Neuronal stem cell (in vitro differentiated cells): ENCODE measurements around the gene ARHGEF4.

Experiments
- DNase-seq: peaks from one replicate; pipeline ENCODE4 v3.0.0-alpha.2; 2013; ENCODE audit warnings: low spot score
- H2AFZ ChIP-seq: one replicate; pipeline ENCODE4 v1.6.1; 2013; ENCODE audit warnings: mild to moderate bottlenecking, low read length, inconsistent platforms
- H2AK5ac ChIP-seq: 2 replicates; pipeline ENCODE4 v1.6.1; 2013; ENCODE audit warnings: low read depth, mild to moderate bottlenecking, inconsistent platforms, low read length, moderate library complexity, mixed read lengths
- H2BK120ac ChIP-seq: 2 replicates; pipeline ENCODE4 v1.6.1; 2013; ENCODE audit warnings: low read depth, mild to moderate bottlenecking, inconsistent platforms, low read length, moderate library complexity, mixed read lengths
- H2BK12ac ChIP-seq: one replicate; pipeline ENCODE4 v1.6.1; 2013; ENCODE audit warnings: low read length, inconsistent platforms
- H2BK15ac ChIP-seq: 2 replicates; pipeline ENCODE4 v1.6.1; 2013; ENCODE audit warnings: mild to moderate bottlenecking, low read length, inconsistent platforms, mixed read lengths
- H2BK5ac ChIP-seq: one replicate; pipeline ENCODE4 v1.6.1; 2013; ENCODE audit warnings: inconsistent platforms, mild to moderate bottlenecking, low read length, moderate library complexity
- H3K14ac ChIP-seq: one replicate; pipeline ENCODE4 v1.6.1; 2013; ENCODE audit warnings: low read length, inconsistent platforms
- H3K18ac ChIP-seq: 2 replicates; pipeline ENCODE4 v1.6.1; 2013; ENCODE audit warnings: low read length, inconsistent platforms
- H3K23ac ChIP-seq: 2 replicates; pipeline ENCODE4 v1.6.1; 2013; ENCODE audit warnings: low read depth, mild to moderate bottlenecking, mixed read lengths, low read length, inconsistent platforms; ENCODE audit not compliant: poor library complexity
- H3K27ac ChIP-seq: replicated peaks from 3 replicates; pipeline ENCODE4 v1.5.1; 2013; ENCODE audit warnings: low read length, inconsistent platforms
- H3K27me3 ChIP-seq, 3 experiments: 2 replicates each; pipeline ENCODE4 v1.6.1; 2013; ENCODE audit warnings: low read length in 3 of 3, mild to moderate bottlenecking in 2 of 3, inconsistent platforms in 1 of 3, low read depth in 1 of 3, mixed read lengths in 1 of 3, moderate library complexity in 1 of 3; ENCODE audit not compliant: control insufficient read depth in 3 of 3, insufficient read depth in 3 of 3
- H3K36me3 ChIP-seq, 2 donors: replicated peaks in 1 of 2; 2 replicates each; pipeline ENCODE4 v1.6.1; 2013; ENCODE audit warnings: low read length in 2 of 2; ENCODE audit not compliant: control insufficient read depth in 2 of 2, insufficient read depth in 2 of 2
- H3K4ac ChIP-seq: 2 replicates; pipeline ENCODE4 v1.6.1; 2013; ENCODE audit warnings: inconsistent platforms, mild to moderate bottlenecking, low read length, moderate library complexity
- H3K4me1 ChIP-seq, 2 donors: 1 replicate in 1 of 2; 2 replicates in 1 of 2; pipeline ENCODE4 v1.6.1; 2013; ENCODE audit warnings: low read length in 2 of 2, low read depth in 1 of 2; ENCODE audit not compliant: control insufficient read depth in 2 of 2, insufficient read depth in 1 of 2
- H3K4me2 ChIP-seq: one replicate; pipeline ENCODE4 v1.6.1; 2013; ENCODE audit warnings: mild to moderate bottlenecking, low read length, inconsistent platforms; ENCODE audit not compliant: insufficient read depth, poor library complexity, severe bottlenecking
- H3K4me3 ChIP-seq, 2 donors: 2 replicates each; pipeline ENCODE4 v1.5.1; 2013; ENCODE audit warnings: low read length in 2 of 2, mild to moderate bottlenecking in 2 of 2, inconsistent platforms in 1 of 2, moderate library complexity in 1 of 2
- H3K79me1 ChIP-seq: one replicate; pipeline ENCODE4 v1.6.1; 2013; ENCODE audit warnings: low read depth, mild to moderate bottlenecking, inconsistent platforms, low read length, moderate library complexity
- H3K9ac ChIP-seq: one replicate; pipeline ENCODE4 v1.6.1; 2013; ENCODE audit warnings: mild to moderate bottlenecking, low read depth, low read length, inconsistent platforms; ENCODE audit not compliant: poor library complexity
- H3K9me3 ChIP-seq, 2 donors: replicated peaks in 1 of 2; 2 replicates each; pipeline versions ENCODE3 to v1.6.1; 2013; ENCODE audit warnings: low read length in 2 of 2, mild to moderate bottlenecking in 2 of 2, inconsistent platforms in 1 of 2, low read depth in 1 of 2, mixed read lengths in 1 of 2, moderate library complexity in 1 of 2; ENCODE audit not compliant: control insufficient read depth in 2 of 2, insufficient read depth in 1 of 2
- H4K8ac ChIP-seq: one replicate; pipeline ENCODE4 v1.6.1; 2013; ENCODE audit warnings: low read depth, mild to moderate bottlenecking, inconsistent platforms, low read length, moderate library complexity
- H4K91ac ChIP-seq: one replicate; pipeline ENCODE4 v1.6.1; 2013; ENCODE audit warnings: low read length, low read depth, mild to moderate bottlenecking, inconsistent platforms; ENCODE audit not compliant: poor library complexity
- WGBS, 2 donors: extraction: QIAGEN DNeasy Blood & Tissue Kit; methylation state at CpG; one replicate each; pipeline ENCODE4 v1.1.7; 2013; ENCODE audit warnings: missing lambda C conversion rate in 2 of 2, mixed read lengths in 1 of 2; ENCODE audit not compliant: insufficient read length in 2 of 2, insufficient replicate concordance in 1 of 2; ENCODE audit errors: extremely low coverage in 2 of 2; 5-methylcytosine and 5-hydroxymethylcytosine counted together

The ARHGEF4 gene

GRCh38 chr2:130790804-130791616 is 45.7 kb upstream of the ARHGEF4 start:
- H2BK5ac ChIP-seq = no peak overlapping the region
- H2AK5ac ChIP-seq = peak overlapping the region; percentile 17
- H3K4me3 ChIP-seq = no peak overlapping the region
- H4K8ac ChIP-seq = peak overlapping the region; percentile 82
- no peaks in the 10 kb centered on the region for H3K36me3 ChIP-seq
- no CpG with 5 or more reads among the region's 9 CpGs for WGBS, 2 donors
- H3K27me3 ChIP-seq = peaks cover 0 to 5% (median 3%) of the 10 kb centered on the region in 3 experiments
- H3K4me1 ChIP-seq = peaks cover 0 to 5% of the 10 kb centered on the region in 2 donors
- H3K79me1 ChIP-seq = peaks cover 1% of the 10 kb centered on the region
- H3K14ac ChIP-seq = peak overlapping the region; percentile 75
- H3K4me2 ChIP-seq = no peak overlapping the region
- H3K9me3 ChIP-seq = no peaks in the 10 kb centered on the region
- H3K4ac ChIP-seq = no peak overlapping the region
- H3K9ac ChIP-seq = no peak overlapping the region
- H3K27ac ChIP-seq = no peak overlapping the region
- no peak overlapping the region for H2BK120ac ChIP-seq
- peak overlapping the region; percentile 3 for H3K23ac ChIP-seq
- H3K18ac ChIP-seq = peak overlapping the region; percentile 83
- H4K91ac ChIP-seq = peak overlapping the region; percentile 96
- DNase-seq = no peak
- H2BK12ac ChIP-seq = no peak overlapping the region
- H2AFZ ChIP-seq = no peak overlapping the region
- peak overlapping the region; percentile 83 for H2BK15ac ChIP-seq

- no CpG with 5 or more reads among the region's 4 CpGs for WGBS, 2 donors
- no peak overlapping the region for H2AFZ ChIP-seq
Observed at GRCh38 chr2:130791617-130791939, 45.1 kb upstream of the ARHGEF4 start.

GRCh38 chr2:130795431-130795830 is 41.3 kb upstream of the ARHGEF4 start:
- peak overlapping the region; percentile 52 for H2BK12ac ChIP-seq
- H3K27ac ChIP-seq = no peak overlapping the region
- H2BK15ac ChIP-seq = no peak overlapping the region
- no peak for DNase-seq
- H3K23ac ChIP-seq = peak overlapping the region; percentile 50
- H2AFZ ChIP-seq = no peak overlapping the region
- no CpG with 5 or more reads among the region's 2 CpGs for WGBS, 2 donors
- peaks cover 1% of the 10 kb centered on the region for H3K79me1 ChIP-seq
- H3K18ac ChIP-seq = peak overlapping the region; percentile 81
- no peak overlapping the region for H2BK120ac ChIP-seq
- H2BK5ac ChIP-seq = no peak overlapping the region
- peak overlapping the region; percentile 18 for H3K9ac ChIP-seq
- no peak overlapping the region for H3K4ac ChIP-seq
- H4K91ac ChIP-seq = no peak overlapping the region
- no peaks in the 10 kb centered on the region for H3K9me3 ChIP-seq
- peaks cover 0 to 22% (median 3%) of the 10 kb centered on the region in 3 experiments for H3K27me3 ChIP-seq
- no peaks in the 10 kb centered on the region for H3K36me3 ChIP-seq
- no peak overlapping the region for H3K4me3 ChIP-seq
- H3K4me2 ChIP-seq = no peak overlapping the region
- no peak overlapping the region for H3K14ac ChIP-seq
- no peak overlapping the region for H4K8ac ChIP-seq
- peaks cover 0 to 19% of the 10 kb centered on the region in 2 donors for H3K4me1 ChIP-seq
- peak overlapping the region; percentile 78 for H2AK5ac ChIP-seq

More at GRCh38 chr2:130791617-130791939, 45.1 kb upstream of the ARHGEF4 start:
- H3K18ac ChIP-seq = no peak overlapping the region
- H2BK5ac ChIP-seq = no peak overlapping the region
- H3K23ac ChIP-seq = peak overlapping the region; percentile 3
- peaks cover 0 to 5% (median 3%) of the 10 kb centered on the region in 3 experiments for H3K27me3 ChIP-seq
- no peak overlapping the region for H2BK120ac ChIP-seq
- H3K79me1 ChIP-seq = peaks cover 1% of the 10 kb centered on the region
- no peak overlapping the region for H3K14ac ChIP-seq
- DNase-seq = no peak
- H2BK15ac ChIP-seq = peak overlapping the region; percentile 83
- H3K4ac ChIP-seq = no peak overlapping the region
- H2BK12ac ChIP-seq = no peak overlapping the region
- H3K4me2 ChIP-seq = no peak overlapping the region
- no peak overlapping the region for H3K9ac ChIP-seq
- no peak overlapping the region for H3K27ac ChIP-seq
- no peak overlapping the region for H3K4me3 ChIP-seq
- H4K91ac ChIP-seq = no peak overlapping the region
- no peaks in the 10 kb centered on the region for H3K9me3 ChIP-seq
- H3K36me3 ChIP-seq = no peaks in the 10 kb centered on the region
- H3K4me1 ChIP-seq = peaks cover 0 to 9% of the 10 kb centered on the region in 2 donors
- no peak overlapping the region for H2AK5ac ChIP-seq
- no peak overlapping the region for H4K8ac ChIP-seq

GRCh38 chr2:130796290-130796689 is 40.4 kb upstream of the ARHGEF4 start:
- no peak overlapping the region for H2BK12ac ChIP-seq
- H2AFZ ChIP-seq = no peak overlapping the region
- no peak overlapping the region for H2AK5ac ChIP-seq
- H4K8ac ChIP-seq = no peak overlapping the region
- peaks cover 0 to 18% (median 3%) of the 10 kb centered on the region in 3 experiments for H3K27me3 ChIP-seq
- H2BK5ac ChIP-seq = peak overlapping the region; percentile 78
- peaks cover 0 to 20% of the 10 kb centered on the region in 2 donors for H3K4me1 ChIP-seq
- peaks cover 1% of the 10 kb centered on the region for H3K79me1 ChIP-seq
- H3K18ac ChIP-seq = peak overlapping the region; percentile 23
- H3K9me3 ChIP-seq = no peaks in the 10 kb centered on the region
- peak overlapping the region; percentile 17 for H3K23ac ChIP-seq
- no CpG with 5 or more reads among the region's 3 CpGs for WGBS, 2 donors
- H3K9ac ChIP-seq = no peak overlapping the region
- no peak overlapping the region for H3K4me3 ChIP-seq
- no peak for DNase-seq
- H3K14ac ChIP-seq = no peak overlapping the region
- no peak overlapping the region for H2BK15ac ChIP-seq
- no peak overlapping the region for H2BK120ac ChIP-seq
- no peak overlapping the region for H3K27ac ChIP-seq
- no peaks in the 10 kb centered on the region for H3K36me3 ChIP-seq
- no peak overlapping the region for H4K91ac ChIP-seq
- H3K4ac ChIP-seq = no peak overlapping the region
- no peak overlapping the region for H3K4me2 ChIP-seq
